Osteocyte (in vitro differentiated cells): ENCODE results near the gene ASXL1. TPM values are rescaled to one million over a fixed set of nuclear protein-coding genes. Genes with fewer than 3 reads are reported as not detected.

Experiments used
- DNase-seq: peaks from one replicate; pipeline ENCODE4 v3.0.0; 2021; ENCODE audit warnings: mixed read lengths; ENCODE audit not compliant: unreplicated experiment; ENCODE audit errors: extremely low spot score
- H3K27ac Mint-ChIP-seq: one replicate; pipeline ENCODE4 v1.8.0; 2021; ENCODE audit warnings: mild to moderate bottlenecking, mixed read lengths; ENCODE audit not compliant: unreplicated experiment
- H3K27me3 Mint-ChIP-seq: one replicate; pipeline ENCODE4 v1.8.0; 2021; ENCODE audit warnings: mixed read lengths; ENCODE audit not compliant: unreplicated experiment
- H3K36me3 Mint-ChIP-seq: one replicate; pipeline ENCODE4 v1.8.0; 2021; ENCODE audit warnings: mixed read lengths; ENCODE audit not compliant: unreplicated experiment
- H3K4me1 Mint-ChIP-seq: one replicate; pipeline ENCODE4 v1.8.0; 2021; ENCODE audit warnings: mixed read lengths; ENCODE audit not compliant: unreplicated experiment
- H3K4me3 Mint-ChIP-seq: one replicate; pipeline ENCODE4 v1.8.0; 2021; ENCODE audit warnings: mild to moderate bottlenecking, moderate library complexity, mixed read lengths; ENCODE audit not compliant: unreplicated experiment
- H3K9me3 Mint-ChIP-seq: one replicate; pipeline ENCODE4 v1.8.0; 2021; ENCODE audit warnings: mixed read lengths; ENCODE audit not compliant: unreplicated experiment
- total RNA-seq: library from RNA; stranded (reverse); gene quantifications from 2 replicates; pipeline ENCODE4 v1.2.1, GENCODE V29; 2021
- TF ChIP-seq, protein P1 (sequence below): fragments of 200-600 bp; sonication (generic); IDR thresholded peaks from 2 replicates; pipeline ENCODE4 v1.5.0; 2021; ENCODE audit warnings: antibody characterized with exemption, mild to moderate bottlenecking, moderate library complexity

The ASXL1 gene
- total RNA-seq, 1 donor from 2014 or later: 76.8 TPM

DNA sequence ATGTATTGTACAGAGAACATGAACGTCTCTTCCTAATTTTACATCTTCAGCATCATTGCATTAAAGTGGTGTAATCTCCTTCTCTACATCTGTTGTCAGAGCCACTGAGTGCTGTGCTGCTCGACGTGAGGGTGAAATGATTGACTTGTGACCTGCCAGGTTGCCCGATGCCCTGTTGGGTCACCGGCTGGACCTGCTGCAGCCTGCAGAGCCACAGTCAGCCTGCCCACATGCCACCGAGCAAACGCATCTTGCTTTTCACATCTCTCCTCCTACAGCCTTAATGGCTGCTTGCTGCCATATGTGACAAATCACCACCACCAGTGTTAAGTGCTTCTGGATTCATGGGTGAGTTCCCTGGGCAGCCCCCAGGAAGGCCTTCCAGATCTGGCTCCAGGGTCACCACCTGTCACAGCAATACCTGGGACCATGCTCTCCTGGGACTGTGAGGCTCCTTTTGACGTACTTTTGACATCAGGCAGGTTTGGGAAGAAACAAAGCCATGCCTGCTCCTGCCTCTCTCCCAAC lies 80.3 kb downstream of the ASXL1 start:
- Mint-ChIP-seq H3K27me3 (no peaks in the 10 kb centered on the region), H3K4me3 (no peak overlapping the region), H3K36me3 (peaks cover 37% of the 10 kb centered on the region), H3K4me1 (peaks cover 9% of the 10 kb centered on the region), H3K27ac (no peak overlapping the region), H3K9me3 (no peaks in the 10 kb centered on the region)
- no peak for DNase-seq
- TF ChIP-seq, protein P1, sequence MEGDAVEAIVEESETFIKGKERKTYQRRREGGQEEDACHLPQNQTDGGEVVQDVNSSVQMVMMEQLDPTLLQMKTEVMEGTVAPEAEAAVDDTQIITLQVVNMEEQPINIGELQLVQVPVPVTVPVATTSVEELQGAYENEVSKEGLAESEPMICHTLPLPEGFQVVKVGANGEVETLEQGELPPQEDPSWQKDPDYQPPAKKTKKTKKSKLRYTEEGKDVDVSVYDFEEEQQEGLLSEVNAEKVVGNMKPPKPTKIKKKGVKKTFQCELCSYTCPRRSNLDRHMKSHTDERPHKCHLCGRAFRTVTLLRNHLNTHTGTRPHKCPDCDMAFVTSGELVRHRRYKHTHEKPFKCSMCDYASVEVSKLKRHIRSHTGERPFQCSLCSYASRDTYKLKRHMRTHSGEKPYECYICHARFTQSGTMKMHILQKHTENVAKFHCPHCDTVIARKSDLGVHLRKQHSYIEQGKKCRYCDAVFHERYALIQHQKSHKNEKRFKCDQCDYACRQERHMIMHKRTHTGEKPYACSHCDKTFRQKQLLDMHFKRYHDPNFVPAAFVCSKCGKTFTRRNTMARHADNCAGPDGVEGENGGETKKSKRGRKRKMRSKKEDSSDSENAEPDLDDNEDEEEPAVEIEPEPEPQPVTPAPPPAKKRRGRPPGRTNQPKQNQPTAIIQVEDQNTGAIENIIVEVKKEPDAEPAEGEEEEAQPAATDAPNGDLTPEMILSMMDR: no peak

- TF ChIP-seq, protein P1: no peak
- no peak overlapping the region for H3K4me3 Mint-ChIP-seq
- no peaks in the 10 kb centered on the region for H3K9me3 Mint-ChIP-seq
- H3K27ac Mint-ChIP-seq: no peak overlapping the region
- peaks cover 9% of the 10 kb centered on the region for H3K4me1 Mint-ChIP-seq
- peaks cover 29% of the 10 kb centered on the region for H3K36me3 Mint-ChIP-seq
- peak; percentile 66 for DNase-seq
- no peaks in the 10 kb centered on the region for H3K27me3 Mint-ChIP-seq
Measured at GRCh38 chr20:32439132-32439829, 81.2 kb downstream of the ASXL1 start.

DNA sequence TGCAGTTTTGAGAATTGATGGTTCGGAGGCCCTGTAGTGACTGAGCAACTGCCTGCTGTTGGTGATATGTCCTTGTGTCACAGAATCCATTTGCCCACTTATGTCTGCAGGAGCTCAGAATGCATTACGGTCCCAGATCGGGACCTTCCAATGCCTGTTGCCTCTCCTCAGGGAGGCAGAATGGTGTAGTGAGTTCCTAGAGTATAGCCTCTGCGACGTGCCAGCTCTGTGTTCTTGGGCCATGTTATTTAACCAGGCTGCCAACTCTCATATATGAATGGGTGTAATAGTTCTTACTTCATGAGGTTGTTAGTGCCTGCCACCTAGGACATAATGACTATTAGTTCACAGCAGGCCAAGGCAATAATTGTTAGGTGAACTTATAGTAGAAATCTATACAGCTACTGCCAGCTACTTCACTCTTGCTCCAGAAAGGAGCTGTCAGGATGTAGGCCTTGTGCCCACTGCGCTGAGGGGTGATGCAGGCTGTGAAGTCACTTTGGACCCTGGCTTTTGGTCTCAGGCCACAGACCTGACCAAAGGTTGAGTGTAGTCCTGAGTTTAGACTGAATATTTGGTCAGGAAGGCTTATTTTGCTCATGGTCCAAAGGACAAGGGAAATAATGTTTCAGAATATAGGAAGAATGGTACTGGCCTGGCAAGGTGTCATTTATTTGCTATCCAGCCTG lies 82.1 kb downstream of the ASXL1 start:
- peaks cover 28% of the 10 kb centered on the region for H3K36me3 Mint-ChIP-seq
- no peak overlapping the region for H3K27ac Mint-ChIP-seq

DNA sequence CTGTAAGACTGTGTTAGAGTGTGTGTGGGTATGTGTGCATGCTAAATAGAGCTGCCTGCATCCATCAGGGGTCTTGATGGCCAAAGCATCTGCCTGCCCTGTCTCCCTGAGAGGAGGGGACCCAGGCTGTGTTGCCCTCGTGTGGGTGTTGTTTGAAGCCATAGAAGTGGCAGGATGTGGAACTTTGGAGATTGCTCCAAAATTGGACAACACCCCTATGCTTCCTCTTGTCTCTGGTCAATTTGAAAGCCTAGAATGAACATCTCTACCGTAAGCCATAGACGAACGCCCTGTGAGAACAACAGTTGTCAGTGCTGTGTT lies 82.6 kb downstream of the ASXL1 start:
- Mint-ChIP-seq H3K9me3 (no peaks in the 10 kb centered on the region), H3K4me3 (no peak overlapping the region), H3K27me3 (no peaks in the 10 kb centered on the region), H3K36me3 (peaks cover 30% of the 10 kb centered on the region), H3K27ac (no peak overlapping the region), H3K4me1 (peaks cover 18% of the 10 kb centered on the region)
- no peak for DNase-seq
- TF ChIP-seq, protein P1: no peak

More for the DNA sequence above, 82.1 kb downstream of the ASXL1 start:
- TF ChIP-seq, protein P1: no peak
- no peaks in the 10 kb centered on the region for H3K27me3 Mint-ChIP-seq
- H3K4me3 Mint-ChIP-seq: no peak overlapping the region
- H3K9me3 Mint-ChIP-seq: no peaks in the 10 kb centered on the region
- H3K4me1 Mint-ChIP-seq: peaks cover 13% of the 10 kb centered on the region
- peak; percentile 51 for DNase-seq

- TF ChIP-seq, protein P1: no peak
- Mint-ChIP-seq H3K9me3 (no peaks in the 10 kb centered on the region), H3K4me1 (peaks cover 21% of the 10 kb centered on the region), H3K27ac (peak overlapping the region; percentile 13), H3K4me3 (no peak overlapping the region), H3K36me3 (peaks cover 25% of the 10 kb centered on the region), H3K27me3 (no peaks in the 10 kb centered on the region)
- DNase-seq: no peak
Measured at GRCh38 chr20:32441638-32442037, 83.5 kb downstream of the ASXL1 start.
